Central memory CD4-positive, alpha-beta T cell (primary cell): ENCODE measurements around the gene ZNF292.
"Not testable (repeated sequence)": the region's sequence is repeated elsewhere in the genome, so short reads cannot be mapped to it uniquely, and the experiment has no call there.

Source experiments
- DNase-seq: peaks from one replicate; pipeline ENCODE4 v3.0.0; 2022

The ZNF292 gene

DNA sequence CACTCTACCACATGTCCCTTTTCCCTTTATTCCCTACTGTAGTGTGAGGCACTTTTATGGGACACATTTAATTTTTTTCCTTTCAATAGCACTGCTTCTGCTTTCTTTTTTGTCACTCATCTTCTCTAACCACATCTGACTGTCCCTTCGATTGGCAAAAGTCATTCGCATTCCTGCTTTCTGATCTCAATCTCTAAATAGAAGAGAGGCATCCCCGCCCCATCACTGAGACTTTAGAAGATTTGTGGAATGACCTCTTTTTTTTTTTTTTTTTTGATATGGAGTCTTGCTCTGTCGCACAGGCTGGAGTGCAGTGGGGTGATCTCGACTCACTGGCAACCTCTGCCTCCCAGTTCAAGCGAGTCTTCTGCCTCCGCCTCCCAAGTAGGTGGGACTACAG is 9.1 kb downstream of the ZNF292 start:
- DNase-seq = no peak

DNA sequence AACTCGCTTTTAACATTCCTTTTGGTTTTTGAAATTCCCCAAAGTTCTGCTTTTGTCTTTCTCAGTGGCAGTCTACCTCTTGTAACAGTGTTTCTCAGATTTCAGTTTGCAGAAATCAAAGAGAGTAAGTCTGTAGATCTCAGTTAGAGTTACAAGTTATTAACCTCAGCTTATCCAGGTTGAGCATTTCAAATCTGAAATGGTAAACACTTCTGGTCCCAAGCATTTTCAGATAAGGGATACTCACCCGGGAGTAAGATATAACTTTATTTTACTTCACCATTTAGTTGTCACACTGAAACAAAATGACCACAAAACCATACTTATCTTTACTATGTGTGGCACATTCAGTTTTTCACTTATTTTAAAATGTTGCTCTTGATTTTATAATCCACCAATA is 9.8 kb downstream of the ZNF292 start:
- DNase-seq = no peak

DNA sequence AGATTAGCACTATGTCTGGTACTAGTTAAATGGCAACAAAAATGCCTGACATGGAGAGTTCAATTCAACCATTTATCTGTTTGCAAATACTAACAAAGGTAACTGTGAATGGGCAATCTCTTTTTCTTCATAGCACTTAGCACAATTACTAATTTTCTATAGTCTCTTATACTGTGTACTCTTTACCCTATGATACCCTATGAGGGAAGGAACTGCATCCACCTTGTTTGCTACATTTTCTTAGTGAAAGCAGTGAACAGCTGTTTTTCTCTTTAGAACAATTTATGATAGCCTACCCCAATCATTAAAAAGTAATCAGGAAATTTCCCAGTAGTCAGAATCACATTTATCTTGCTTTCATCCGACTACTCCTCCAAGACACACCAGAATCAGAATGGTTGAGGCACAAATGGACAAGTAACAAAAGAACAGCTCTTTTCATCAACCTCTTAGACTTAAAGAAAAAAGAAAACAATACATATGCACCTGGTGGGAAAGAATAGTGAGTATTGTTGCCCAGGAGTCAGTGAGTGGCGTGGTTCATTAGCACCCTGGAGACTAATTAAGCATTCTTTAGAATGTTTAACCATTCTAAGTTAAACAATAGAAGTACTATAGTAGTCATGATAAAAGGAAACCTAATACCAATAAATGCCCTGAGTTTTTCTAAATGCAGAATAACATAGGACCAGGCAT is 16.7 kb downstream of the ZNF292 start:
- DNase-seq = no peak

DNA sequence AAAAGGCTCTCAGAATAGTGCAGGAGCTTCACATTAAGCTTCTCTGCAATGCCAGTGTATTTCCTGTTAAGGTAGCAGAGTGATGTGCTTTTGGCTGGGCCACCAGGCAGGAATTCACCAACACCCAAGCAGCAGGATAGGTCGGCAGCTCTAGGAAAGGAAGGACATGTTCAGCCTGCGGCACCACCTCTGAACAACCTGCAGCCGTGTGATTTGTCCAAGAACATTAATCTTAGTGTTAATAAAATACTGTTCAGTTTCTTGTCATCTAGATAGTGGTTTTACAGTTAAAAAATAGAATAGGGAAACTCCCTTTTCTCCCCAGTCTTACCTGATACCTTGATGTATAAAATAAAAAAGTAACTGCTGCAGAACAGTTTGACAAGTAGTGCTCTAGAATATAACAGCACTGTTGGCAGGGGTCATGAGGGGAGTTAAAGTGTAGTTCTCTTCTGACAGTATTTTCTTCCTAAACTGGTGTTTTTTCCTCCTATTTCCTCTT is 18.8 kb downstream of the ZNF292 start:
- no peak for DNase-seq

DNA sequence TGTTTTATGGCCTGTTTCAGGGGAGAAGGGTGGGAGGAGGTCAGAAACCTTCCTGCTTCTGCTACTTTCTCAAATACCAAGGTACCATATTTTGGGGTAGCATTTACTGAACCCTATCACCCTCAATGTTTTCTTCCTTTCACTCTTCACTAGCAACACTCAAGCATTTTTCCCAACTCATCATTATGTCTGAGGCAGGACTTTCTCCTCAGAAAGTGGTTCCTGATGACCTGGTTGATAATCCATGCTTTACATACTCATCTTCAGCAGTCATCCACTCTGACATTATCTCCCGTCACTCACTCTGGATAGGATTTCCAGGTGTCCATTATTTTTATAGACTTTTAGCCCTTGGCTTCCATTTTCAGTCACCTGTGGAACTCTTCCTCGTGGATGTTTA is 21.1 kb downstream of the ZNF292 start:
- no peak for DNase-seq

DNA sequence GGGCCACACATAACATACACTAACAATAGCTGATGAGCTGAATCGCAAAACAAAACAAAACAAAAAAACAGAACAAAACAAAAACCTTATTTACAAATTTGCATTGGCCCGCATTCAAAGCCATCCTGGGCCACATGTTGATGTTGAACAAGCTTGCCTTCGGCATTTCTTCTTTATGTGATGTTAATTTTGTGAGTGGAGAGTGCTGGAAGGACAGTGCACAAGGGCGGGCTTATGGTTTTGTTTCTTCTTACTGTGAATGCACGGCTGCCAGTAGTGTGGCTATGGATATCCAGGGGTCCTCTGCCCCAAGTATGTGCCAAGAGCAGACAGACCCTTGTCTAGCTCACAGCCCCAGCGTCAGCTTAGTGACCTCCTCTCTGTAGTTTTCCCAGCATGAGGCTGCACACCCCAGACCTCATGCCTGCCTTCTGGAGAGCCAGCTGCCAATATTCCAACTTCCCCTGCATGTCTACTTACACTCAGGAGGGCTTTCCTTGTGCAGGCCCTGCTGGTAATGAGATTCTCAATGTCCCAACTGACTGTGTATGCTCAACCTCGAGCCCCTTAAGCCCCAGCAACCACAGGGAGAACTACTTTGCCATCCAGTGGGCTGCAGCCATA is 24.9 kb downstream of the ZNF292 start:
- no peak for DNase-seq

DNA sequence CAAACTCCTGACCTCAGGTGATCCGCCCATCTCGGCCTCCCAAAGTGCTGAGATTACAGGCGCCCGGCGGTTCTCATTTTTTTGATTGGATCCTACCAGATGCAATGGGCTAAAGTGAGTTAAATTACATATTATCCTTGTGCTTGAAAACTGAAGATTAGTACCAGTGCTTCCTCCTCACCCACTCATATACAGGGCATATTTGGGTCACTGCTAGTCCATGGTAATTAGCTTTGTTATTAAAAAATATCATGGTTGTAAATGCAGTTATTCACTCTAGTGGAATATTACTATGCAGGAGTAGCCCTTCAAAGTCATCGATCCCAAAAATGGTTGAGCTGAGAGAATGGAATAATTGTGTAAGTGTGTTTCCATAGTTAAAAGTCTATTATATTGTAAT is 26.5 kb downstream of the ZNF292 start:
- no peak for DNase-seq

DNA sequence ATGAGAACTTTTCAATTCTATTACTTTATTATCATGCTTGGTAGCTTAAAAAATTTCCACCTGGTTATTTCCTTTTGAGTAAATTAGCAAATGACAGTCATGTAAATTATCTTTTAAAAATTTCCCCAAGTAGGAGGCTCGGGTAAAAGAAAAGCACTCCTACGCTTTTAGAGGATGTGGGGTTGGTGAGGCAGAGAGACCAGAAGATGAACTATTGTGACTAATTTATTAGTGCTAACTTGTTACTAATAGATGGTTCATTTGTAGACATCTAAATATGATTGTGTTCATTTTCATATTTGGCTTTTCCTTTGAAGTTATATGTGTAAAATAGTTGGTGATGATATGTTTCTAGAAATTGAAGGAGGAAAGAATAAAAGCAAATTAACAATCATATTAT is 27.0 kb downstream of the ZNF292 start:
- DNase-seq = no peak

DNA sequence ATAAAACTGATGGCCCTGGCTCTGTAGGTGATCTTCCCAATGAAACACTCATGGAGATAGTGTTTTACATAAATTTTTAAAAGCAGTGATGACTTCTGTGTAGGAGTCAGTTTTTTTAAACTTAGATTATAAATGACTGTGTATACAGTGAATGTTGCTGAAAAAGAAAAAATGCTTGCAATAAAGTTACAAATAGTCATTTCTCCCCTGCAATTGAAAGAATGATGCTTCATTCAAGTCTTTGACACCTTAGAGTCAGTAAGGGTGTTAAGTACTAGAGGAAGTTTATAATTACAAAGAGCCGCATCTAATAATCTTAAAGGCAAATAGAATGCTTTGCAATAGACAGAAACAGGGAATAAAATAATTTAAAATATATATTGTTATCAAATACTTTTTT is 27.6 kb downstream of the ZNF292 start:
- DNase-seq = no peak

DNA sequence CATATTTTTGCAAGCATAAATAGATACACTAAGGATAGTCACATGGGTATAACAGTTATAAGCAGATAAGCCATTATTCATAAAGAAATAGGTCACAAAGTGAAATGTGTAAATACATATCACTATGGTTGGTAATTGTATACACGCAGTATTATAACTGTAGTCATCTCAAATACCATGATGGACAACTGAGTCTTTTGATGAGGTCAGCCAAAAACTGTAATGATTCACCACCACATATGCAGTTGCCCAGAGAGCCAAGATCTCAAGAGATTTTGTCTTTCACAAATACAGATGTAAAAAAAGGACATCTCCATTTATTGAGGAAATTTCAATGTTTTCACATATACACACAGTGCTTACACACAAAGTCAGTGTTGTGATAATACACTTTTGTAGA is 28.3 kb downstream of the ZNF292 start:
- no peak for DNase-seq

DNA sequence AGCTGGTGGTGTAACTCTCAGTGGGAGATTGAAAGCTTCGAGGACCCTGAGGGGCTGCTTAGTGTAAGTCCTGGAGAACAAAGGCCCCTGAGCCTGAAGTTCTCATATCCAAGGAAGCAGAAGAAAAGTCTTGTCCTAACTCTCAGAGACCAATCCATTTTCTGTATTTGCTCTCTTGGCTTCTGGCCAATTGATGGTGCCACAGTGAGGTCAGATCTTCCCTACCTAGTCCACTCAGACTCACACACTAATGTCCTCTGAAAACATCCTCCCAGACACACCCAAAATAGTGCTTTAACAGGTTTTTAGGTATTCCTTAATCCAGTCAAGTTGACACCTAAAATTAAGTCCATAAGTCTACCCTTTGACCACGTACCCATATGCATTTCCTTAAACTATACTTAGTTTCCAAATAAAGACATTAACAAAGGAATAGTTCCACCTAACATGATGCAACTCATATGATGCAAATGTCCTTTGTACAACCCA is 29.4 kb downstream of the ZNF292 start:
- DNase-seq = no peak

DNA sequence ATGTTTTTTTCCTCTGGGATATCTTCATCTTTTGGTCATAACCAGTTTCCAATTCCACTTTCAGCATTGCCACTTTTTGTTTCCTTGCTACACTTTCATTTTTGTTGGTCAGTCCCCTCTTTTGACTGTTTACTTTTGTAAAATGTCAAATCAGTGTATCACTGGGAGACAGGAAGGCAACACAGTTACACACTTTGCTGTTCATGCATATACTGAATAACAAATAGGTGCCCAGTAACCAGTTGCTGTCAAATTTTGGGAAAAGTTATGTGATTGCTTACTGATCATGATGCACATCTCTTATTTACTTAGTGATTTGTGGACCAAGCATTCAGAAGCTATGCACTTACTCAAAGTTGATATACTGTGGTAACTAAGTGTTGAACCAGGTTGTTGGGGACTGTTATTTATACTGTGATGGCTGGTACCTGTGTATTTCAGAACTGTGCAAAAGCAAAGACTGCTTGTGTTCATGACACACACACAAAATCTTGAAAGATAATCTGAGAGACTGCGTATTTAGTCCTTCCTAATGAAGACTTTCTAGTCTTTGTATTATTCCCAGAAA is 41.0 kb downstream of the ZNF292 start:
- DNase-seq = no peak

DNA sequence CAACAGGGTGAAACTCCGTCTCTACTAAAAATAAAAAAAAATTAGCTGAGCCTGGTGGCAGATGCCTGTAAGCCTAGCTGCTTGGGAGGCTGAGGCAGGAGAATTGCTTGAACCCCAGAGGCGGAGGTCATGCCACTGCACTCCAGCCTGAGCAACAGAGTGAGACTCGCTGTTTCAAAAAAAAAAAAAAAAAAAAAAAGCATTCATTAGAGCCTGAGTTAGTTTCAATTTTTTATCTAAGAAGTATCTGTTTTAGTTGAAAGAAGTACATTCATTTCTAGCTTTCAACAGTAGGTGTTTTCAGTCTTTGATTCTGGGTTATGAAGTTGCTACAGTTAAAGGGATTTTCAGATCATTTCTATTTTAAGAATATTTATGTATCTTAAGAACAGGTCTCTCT is 42.2 kb downstream of the ZNF292 start:
- DNase-seq = no peak

DNA sequence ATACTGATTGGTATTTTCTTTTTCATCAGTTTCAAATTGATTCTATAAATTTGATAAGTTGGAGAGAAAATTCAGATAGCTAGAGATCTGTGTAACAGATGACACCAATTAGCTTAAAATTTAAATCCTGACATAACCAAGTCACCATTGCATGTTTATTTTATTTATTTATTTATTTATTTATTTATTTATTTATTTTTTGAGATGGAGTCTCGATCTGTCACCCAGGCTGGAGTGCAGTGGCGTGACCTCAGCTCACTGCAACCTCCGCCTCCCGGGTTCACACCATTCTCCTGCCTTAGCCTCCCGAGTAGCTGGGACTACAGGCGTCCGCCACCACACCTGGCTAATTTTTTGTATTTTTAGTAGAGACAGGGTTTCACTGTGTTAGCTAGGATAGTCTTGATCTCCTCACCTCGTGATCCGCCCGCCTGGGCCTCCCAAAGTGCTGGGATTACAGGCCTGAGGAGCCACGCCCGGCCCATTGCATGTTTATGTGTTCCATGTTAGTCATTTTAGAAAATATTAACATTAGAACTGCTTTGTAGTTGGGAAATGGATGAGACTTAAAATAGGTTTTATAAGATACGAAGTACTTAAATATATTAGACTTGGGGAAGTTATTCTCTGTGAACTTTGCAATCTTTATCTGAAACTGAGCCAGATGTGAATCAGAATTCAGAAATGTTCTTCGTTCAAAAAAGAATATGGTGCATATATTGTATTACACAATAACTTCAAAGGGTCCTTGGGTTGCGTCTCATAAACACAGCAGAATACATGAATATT is 42.9 kb downstream of the ZNF292 start:
- not testable (repeated sequence) for DNase-seq

DNA sequence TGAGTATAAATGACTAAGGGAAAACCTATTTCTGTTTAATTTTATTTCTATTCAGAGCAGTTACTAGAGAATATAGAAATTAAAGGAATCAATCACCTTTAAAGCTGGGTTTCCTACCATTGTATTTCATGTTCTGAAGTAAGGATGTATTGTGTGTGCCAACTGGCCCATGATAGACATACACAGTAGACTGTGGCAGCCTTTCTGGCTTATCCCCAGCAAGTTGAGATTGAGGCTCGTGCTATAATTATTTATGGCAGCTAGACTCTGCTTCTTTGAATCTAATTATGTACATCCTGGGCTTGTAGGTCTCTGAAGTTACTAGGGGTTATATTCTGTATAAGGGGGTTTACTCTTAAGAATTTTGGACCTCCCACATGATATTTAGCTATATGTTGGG is 44.4 kb downstream of the ZNF292 start:
- DNase-seq = no peak

DNA sequence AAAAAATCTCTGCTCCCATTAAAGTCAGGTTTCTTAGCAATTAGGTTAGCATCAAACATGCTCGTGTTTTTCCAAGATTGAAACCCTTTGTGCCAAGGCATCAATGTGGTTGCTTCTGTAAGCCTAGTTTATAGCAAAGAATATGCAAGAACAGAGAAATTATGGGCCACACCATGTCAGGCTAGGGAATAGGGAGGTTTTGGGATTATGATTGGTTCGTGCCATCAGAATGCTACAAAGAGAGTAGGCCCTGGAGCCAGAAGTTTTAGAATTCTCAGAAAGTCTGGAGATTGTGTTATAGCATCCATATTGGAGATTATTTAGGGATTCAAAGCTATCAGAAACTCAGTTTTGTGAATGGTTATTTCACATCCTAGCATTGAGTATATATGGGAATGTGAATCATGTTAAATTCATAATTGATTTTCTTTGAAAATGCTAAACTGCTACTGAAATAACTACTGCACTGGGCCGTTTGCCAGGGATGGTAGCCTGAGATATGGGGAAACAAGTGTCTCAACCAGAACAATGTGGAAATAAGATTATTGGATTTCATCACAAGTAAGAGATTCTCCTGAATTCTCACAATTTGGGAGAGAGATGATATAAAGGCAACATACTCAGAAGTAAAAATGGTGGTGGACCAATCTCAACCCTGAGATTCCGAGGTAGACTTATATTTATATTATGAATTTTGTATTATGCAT is 45.3 kb downstream of the ZNF292 start:
- DNase-seq = no peak

DNA sequence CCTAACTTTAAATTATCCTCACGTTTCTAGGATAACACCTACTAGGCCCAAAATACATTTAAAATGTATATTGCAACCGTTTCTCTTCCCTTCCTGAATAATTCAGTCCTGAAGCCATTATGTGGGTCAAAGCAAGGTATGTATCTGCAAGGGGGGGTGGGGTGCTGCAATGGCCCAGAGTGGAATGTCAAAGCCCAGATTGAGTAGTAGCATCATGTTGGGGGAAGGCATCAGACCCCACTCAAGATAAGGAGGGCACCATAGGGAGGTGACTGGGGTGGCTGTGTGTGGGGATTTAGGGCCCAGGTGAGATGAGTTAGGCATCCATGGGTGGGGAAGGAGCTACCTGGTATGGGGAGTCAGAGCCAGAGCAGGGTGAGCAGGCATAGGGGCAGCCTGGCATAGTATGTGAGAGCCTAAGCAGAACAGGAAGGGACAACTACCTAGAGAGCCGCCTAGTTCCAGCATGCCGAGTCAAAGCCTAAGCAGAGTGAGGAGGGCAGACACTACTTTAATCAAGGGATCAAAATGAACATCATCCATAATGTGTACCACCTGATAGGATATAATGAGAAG is 48.2 kb downstream of the ZNF292 start:
- no peak for DNase-seq

DNA sequence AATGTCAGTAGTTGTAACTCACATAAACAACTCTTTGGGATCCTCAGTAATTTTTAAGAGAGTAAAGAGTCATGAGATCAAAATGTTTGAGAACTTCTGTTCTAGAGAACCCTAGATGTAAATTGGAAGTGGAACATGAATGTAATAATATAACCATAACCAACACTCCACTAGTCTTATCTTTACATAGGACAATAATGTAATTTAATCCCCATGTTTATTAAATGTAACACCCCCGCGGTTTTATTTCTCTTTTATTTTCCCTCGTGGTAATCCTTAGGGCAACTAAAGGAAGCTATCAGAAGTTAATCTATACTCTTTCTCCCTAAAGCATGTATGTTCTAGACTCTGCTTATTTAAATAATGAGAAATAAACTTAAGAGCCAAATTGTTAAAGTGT is 54.4 kb downstream of the ZNF292 start:
- DNase-seq = no peak

DNA sequence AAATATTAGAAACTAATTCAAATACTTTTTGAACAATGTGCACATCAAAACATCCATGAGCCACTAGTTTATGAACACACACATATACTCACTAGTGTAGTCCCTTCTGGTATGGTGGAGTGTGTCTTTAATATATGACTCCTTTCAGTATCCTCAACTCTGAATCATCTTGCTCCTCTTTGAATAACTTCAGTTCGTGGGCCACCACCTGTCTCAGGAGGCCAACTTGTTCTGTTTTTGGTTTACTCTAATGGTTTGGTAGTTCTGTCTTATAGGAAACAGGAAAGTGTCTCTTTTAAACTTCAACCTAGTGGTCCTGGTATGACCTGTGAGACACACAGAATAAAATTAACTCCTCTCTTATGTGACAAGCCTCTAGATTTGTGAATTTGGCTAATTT is 55.6 kb downstream of the ZNF292 start:
- no peak for DNase-seq

DNA sequence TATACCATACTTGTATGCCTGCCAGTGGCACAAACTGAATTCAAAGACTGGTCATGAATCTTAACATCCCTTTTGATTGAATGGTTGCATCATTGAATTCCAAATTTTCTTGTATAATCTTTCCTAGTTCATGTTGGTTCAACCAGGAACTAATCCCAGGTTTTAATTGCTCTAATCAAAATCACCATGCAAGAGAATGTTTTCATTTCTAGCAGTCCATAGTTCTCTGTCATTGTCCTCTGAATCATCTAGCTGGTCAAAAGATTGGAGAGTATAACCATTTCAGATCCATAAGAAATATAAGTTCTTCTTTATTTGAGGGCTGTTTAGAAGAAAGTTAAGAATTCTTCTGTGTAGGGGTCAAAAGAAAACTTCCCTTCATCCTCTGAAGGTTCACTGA is 57.2 kb downstream of the ZNF292 start:
- DNase-seq = no peak

DNA sequence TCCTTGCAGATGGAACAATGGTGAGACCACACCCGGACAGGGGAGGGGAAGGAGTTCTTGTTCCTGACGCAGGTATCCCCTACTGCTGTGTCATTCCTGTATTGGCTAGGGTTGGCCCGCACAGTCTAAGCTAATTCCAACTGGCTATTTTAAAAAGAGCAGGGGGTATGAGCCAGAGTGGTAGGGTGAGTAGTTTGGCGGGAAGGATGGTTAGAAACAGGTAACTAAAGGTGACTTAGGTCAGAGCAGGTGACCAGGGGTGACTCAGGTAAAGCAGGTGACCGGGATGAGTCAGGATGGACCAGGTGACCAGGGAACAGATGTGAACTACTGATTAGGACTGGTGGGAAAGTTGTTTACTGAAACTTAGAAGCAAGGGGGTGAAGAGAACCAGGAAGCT is 58.0 kb downstream of the ZNF292 start:
- no peak for DNase-seq

DNA sequence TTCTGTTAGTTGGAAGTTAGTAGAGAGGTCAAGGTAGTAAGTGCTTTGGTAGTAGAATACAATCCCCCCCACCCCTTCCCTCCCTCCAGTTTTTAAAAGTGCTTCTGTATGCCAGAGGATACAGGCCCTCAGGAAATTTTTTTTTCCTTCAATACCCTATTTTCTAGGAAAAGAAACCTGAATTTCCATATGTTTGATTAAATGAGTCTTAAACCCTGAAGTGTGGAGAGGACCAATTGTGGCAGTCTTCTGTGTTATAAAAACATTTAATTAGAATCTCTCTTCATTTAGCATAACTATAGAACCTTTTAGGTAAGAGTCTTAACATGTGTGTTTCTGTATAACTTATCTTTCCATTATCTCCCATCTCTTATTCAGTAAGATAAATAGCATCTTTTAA is 59.5 kb downstream of the ZNF292 start:
- DNase-seq = no peak
